Uterus (tissue), 4 donors: ENCODE measurements around the gene AP1B1. TPM values are rescaled to one million over a fixed set of nuclear protein-coding genes. Genes with fewer than 3 reads are reported as not detected.

Experiments used
- DNase-seq, 2 donors: peaks; one replicate each; pipeline ENCODE4 v3.0.0-alpha.2; 2019 to 2020
- H3K27ac ChIP-seq, 2 donors: fragments of 200-600 bp; sonication (generic); 1 replicate in 1 of 2; 2 replicates in 1 of 2; pipeline ENCODE4 v1.5.1; 2016 to 2018
- H3K27me3 ChIP-seq, 2 donors: fragments of 200-600 bp; sonication (generic); one replicate each; pipeline ENCODE4 v1.5.1; 2018 to 2019; ENCODE audit warnings: control low read depth in 1 of 2
- H3K36me3 ChIP-seq, 2 donors: fragments of 200-600 bp; sonication (generic); one replicate each; pipeline ENCODE4 v1.5.1; 2019; ENCODE audit warnings: control low read depth in 1 of 2
- H3K4me1 ChIP-seq, 2 donors: fragments of 200-600 bp; sonication (generic); one replicate each; pipeline ENCODE4 v1.5.1; 2018 to 2019; ENCODE audit warnings: control low read depth in 1 of 2
- H3K4me3 ChIP-seq, 2 donors: fragments of 200-600 bp; sonication (generic); 1 replicate in 1 of 2; 2 replicates in 1 of 2; pipeline ENCODE4 v1.5.1; 2018 to 2019; ENCODE audit warnings: mild to moderate bottlenecking in 1 of 2
- H3K9me3 ChIP-seq, 2 donors: fragments of 200-600 bp; sonication (generic); one replicate each; pipeline ENCODE4 v1.5.1; 2019; ENCODE audit warnings: control low read depth in 1 of 2
- CTCF ChIP-seq, 4 experiments: fragments of 200-600 bp in 2 of 4; fragments of 450-650 bp in 2 of 4; sonication (generic) in 2 of 4; IDR thresholded peaks; one replicate each; pipeline ENCODE4 v1.5.1; 2016 to 2019; ENCODE audit warnings: antibody characterized with exemption in 4 of 4, mild to moderate bottlenecking in 2 of 4, moderate library complexity in 1 of 4
- POLR2A ChIP-seq, 2 donors: fragments of 450-650 bp; IDR thresholded peaks; one replicate each; pipeline ENCODE4 v1.6.1; 2016; ENCODE audit warnings: antibody characterized with exemption in 2 of 2, mild to moderate bottlenecking in 1 of 2, moderate library complexity in 1 of 2
- intact Hi-C: fragments of 100-400 bp; cut with DNase I; formaldehyde crosslinking; loops from one replicate; pipeline ENCODE4 v1.15.1; 2023; ENCODE audit warnings: low total_unique reads
- total RNA-seq, 4 donors: library from RNA; depleted of rRNA in 3 of 4; stranded (reverse); fragments of >200 nt in 3 of 4; gene quantifications; one replicate each; pipeline versions ENCODE4 v1.1.0 to v1.2.4, GENCODE V29; 2014 to 2023
- donor health status: DM: yes; HTN: yes; CAD: no.

The AP1B1 gene
- total RNA-seq, 4 donors from 2014 or later, result 32.3 to 49.6 (median 36.6) TPM

GRCh38 chr22:29353286-29353685, 35.1 kb downstream of the AP1B1 start:
- H3K9me3 ChIP-seq, result no peaks in the 10 kb centered on the region
- no peaks in the 10 kb centered on the region for H3K4me1 ChIP-seq
- DNase-seq, result no peak
- intact Hi-C loops, result no loop called here
- no peaks in the 10 kb centered on the region for H3K27me3 ChIP-seq
- TF ChIP-seq CTCF (IDR thresholded peaks at IDR 0.05) (no peak), POLR2A (IDR thresholded peaks at IDR 0.05) (no peak)
- H3K4me3 ChIP-seq, result no peak overlapping the region
- H3K27ac ChIP-seq, result no peak overlapping the region
- no peaks in the 10 kb centered on the region for H3K36me3 ChIP-seq

- Histone ChIP-seq H3K36me3 (no peaks in the 10 kb centered on the region), H3K9me3 (no peaks in the 10 kb centered on the region), H3K27me3 (no peaks in the 10 kb centered on the region), H3K27ac (no peak overlapping the region), H3K4me3 (no peak overlapping the region), H3K4me1 (no peaks in the 10 kb centered on the region)
- intact Hi-C loops, result no loop called here
- TF ChIP-seq CTCF (IDR thresholded peaks at IDR 0.05), result no peak
- no peak for TF ChIP-seq POLR2A (IDR thresholded peaks at IDR 0.05)
- DNase-seq, result no peak
Measured at GRCh38 chr22:29352778-29353177, 35.6 kb downstream of the AP1B1 start.

GRCh38 chr22:29351891-29352290, 36.5 kb downstream of the AP1B1 start:
- no peak for DNase-seq
- no peaks in the 10 kb centered on the region for H3K9me3 ChIP-seq
- no peak overlapping the region for H3K4me3 ChIP-seq
- TF ChIP-seq CTCF (IDR thresholded peaks at IDR 0.05), result no peak
- no peak for TF ChIP-seq POLR2A (IDR thresholded peaks at IDR 0.05)
- H3K36me3 ChIP-seq, result no peaks in the 10 kb centered on the region
- no peaks in the 10 kb centered on the region for H3K4me1 ChIP-seq
- intact Hi-C loops, result no loop called here
- H3K27me3 ChIP-seq, result no peaks in the 10 kb centered on the region
- H3K27ac ChIP-seq, result no peak overlapping the region

DNA sequence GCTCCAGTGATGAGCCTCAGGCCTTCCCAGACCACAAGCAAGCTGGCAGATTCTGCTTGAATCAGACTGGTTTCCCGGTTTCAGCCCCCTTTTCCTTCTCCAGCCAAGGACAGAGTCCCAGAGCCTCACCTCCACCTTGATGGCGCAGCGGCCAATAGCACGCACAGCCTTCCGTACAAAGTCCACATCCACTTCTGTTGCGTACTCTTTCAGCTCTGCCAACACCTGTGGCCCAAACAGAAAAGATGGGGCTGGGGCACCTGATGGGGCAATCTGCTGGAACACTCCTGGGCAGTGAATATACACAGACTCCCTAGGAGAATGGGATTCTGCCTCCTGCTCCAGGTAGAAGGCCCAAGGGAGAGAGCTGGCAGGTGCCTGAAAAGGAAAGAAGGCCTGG, 37.3 kb downstream of the AP1B1 start:
- no peak for DNase-seq
- Histone ChIP-seq H3K27ac (no peak overlapping the region), H3K36me3 (no peaks in the 10 kb centered on the region), H3K4me3 (no peak overlapping the region), H3K27me3 (no peaks in the 10 kb centered on the region), H3K9me3 (no peaks in the 10 kb centered on the region), H3K4me1 (no peaks in the 10 kb centered on the region)
- intact Hi-C loops, result no loop called here
- no peak for TF ChIP-seq POLR2A (IDR thresholded peaks at IDR 0.05)

GRCh38 chr22:29348956-29349355, 39.4 kb downstream of the AP1B1 start:
- intact Hi-C loops, result no loop called here
- no peaks in the 10 kb centered on the region for H3K4me1 ChIP-seq
- no peak overlapping the region for H3K27ac ChIP-seq
- no peaks in the 10 kb centered on the region for H3K36me3 ChIP-seq
- H3K4me3 ChIP-seq, result no peak overlapping the region
- H3K27me3 ChIP-seq, result no peaks in the 10 kb centered on the region
- no peak for TF ChIP-seq POLR2A (IDR thresholded peaks at IDR 0.05)
- H3K9me3 ChIP-seq, result no peaks in the 10 kb centered on the region
- no peak for DNase-seq

DNA sequence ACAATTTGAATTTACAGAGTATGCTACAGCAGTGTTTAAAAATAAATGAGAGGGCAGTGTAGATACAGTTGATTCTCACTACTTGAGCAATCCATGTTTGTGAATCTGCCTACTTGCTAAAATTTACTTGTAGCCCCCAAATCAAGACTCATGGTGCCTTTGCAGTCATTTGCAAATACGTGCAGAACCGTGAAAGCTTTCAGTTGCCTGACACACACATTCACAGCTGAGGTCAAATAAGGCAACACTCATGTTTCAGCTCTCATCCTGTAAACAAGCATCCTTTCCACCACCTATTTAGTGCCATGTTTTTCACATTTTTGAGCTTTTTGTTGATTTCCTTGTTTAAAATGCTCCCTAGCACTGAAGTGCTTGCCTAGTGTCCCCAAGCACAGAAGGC, 40.3 kb downstream of the AP1B1 start:
- Histone ChIP-seq H3K4me1 (no peaks in the 10 kb centered on the region), H3K36me3 (no peaks in the 10 kb centered on the region), H3K27me3 (no peaks in the 10 kb centered on the region), H3K9me3 (no peaks in the 10 kb centered on the region), H3K27ac (no peak overlapping the region), H3K4me3 (no peak overlapping the region)
- intact Hi-C loops, result no loop called here
- no peak for DNase-seq
- TF ChIP-seq CTCF (IDR thresholded peaks at IDR 0.05) (no peak), POLR2A (IDR thresholded peaks at IDR 0.05) (no peak)
